BLaER1 (cell line): ENCODE data around the gene SHOC2.

Experiments used
- H3K27ac ChIP-seq: shearing (Covaris generic); formaldehyde crosslinking; 2 replicates; pipeline ENCODE4 v1.8.1; 2022
- H3K27me3 ChIP-seq: shearing (Covaris generic); formaldehyde crosslinking; 2 replicates; pipeline ENCODE4 v1.8.1; 2022
- H3K36me3 ChIP-seq: shearing (Covaris generic); formaldehyde crosslinking; 2 replicates; pipeline ENCODE4 v1.8.1; 2022
- H3K4me1 ChIP-seq: shearing (Covaris generic); formaldehyde crosslinking; 2 replicates; pipeline ENCODE4 v1.8.1; 2022
- H3K4me2 ChIP-seq: shearing (Covaris generic); formaldehyde crosslinking; 2 replicates; pipeline ENCODE4 v1.8.1; 2022
- H3K4me3 ChIP-seq: shearing (Covaris generic); formaldehyde crosslinking; 2 replicates; pipeline ENCODE4 v1.8.1; 2022
- H3K9ac ChIP-seq: shearing (Covaris generic); formaldehyde crosslinking; 2 replicates; pipeline ENCODE4 v1.8.1; 2022
- H3K9me3 ChIP-seq: shearing (Covaris generic); formaldehyde crosslinking; 2 replicates; pipeline ENCODE4 v1.8.1; 2022
- H4K20me1 ChIP-seq: shearing (Covaris generic); formaldehyde crosslinking; 2 replicates; pipeline ENCODE4 v1.8.1; 2022
- Cebpa-rat ChIP-seq: shearing (Covaris generic); IDR thresholded peaks from 2 replicates; pipeline ENCODE4 v1.8.1; 2022

The SHOC2 gene

GRCh38 chr10:111035542-111035941 is 116.1 kb downstream of the SHOC2 start:
- TF ChIP-seq Cebpa-rat, result no peak
- H3K27me3 ChIP-seq, result no peaks in the 10 kb centered on the region
- H3K4me1 ChIP-seq, result no peaks in the 10 kb centered on the region
- H3K27ac ChIP-seq, result no peak overlapping the region
- H3K4me3 ChIP-seq, result no peak overlapping the region
- H3K4me2 ChIP-seq, result no peak overlapping the region
- peaks cover 21% of the 10 kb centered on the region for H3K36me3 ChIP-seq
- peaks cover 53% of the 10 kb centered on the region for H3K9me3 ChIP-seq
- no peaks in the 10 kb centered on the region for H4K20me1 ChIP-seq
- H3K9ac ChIP-seq, result no peak overlapping the region

- no peak for TF ChIP-seq Cebpa-rat
- H4K20me1 ChIP-seq, result no peaks in the 10 kb centered on the region
- H3K4me2 ChIP-seq, result no peak overlapping the region
- peaks cover 7% of the 10 kb centered on the region for H3K36me3 ChIP-seq
- no peaks in the 10 kb centered on the region for H3K27me3 ChIP-seq
- no peaks in the 10 kb centered on the region for H3K4me1 ChIP-seq
- no peak overlapping the region for H3K4me3 ChIP-seq
- peaks cover 48% of the 10 kb centered on the region for H3K9me3 ChIP-seq
- no peak overlapping the region for H3K27ac ChIP-seq
- no peak overlapping the region for H3K9ac ChIP-seq
Observed at GRCh38 chr10:111037858-111038257, 118.5 kb downstream of the SHOC2 start.

DNA sequence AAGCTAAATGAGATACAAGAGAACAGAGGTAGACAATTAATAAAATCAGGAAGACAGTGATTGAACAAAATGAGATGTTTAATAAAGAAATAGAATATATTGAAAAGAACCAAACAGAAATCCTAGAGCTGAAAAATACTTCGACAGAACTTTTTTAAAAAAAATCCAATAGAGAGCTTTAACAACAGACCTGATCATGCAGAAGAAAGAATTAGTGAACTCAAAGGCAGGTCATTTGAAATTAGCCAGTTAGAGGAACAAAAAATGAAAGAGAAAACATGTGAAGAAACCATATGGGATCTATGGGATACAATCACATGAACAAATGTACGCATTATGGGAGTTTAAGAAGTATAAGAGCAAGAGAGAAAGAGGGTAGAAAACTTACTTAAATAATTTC is 120.1 kb downstream of the SHOC2 start:
- H3K27ac ChIP-seq, result no peak overlapping the region
- H3K27me3 ChIP-seq, result no peaks in the 10 kb centered on the region
- no peak overlapping the region for H3K4me3 ChIP-seq
- H3K9ac ChIP-seq, result no peak overlapping the region
- H3K36me3 ChIP-seq, result no peaks in the 10 kb centered on the region
- H3K4me1 ChIP-seq, result no peaks in the 10 kb centered on the region
- H3K4me2 ChIP-seq, result no peak overlapping the region
- no peak for TF ChIP-seq Cebpa-rat
- H4K20me1 ChIP-seq, result no peaks in the 10 kb centered on the region
- H3K9me3 ChIP-seq, result peaks cover 44% of the 10 kb centered on the region

- H4K20me1 ChIP-seq, result no peaks in the 10 kb centered on the region
- peaks cover 11% of the 10 kb centered on the region for H3K9me3 ChIP-seq
- H3K4me3 ChIP-seq, result no peak overlapping the region
- no peak overlapping the region for H3K9ac ChIP-seq
- no peak overlapping the region for H3K4me2 ChIP-seq
- no peaks in the 10 kb centered on the region for H3K4me1 ChIP-seq
- no peak for TF ChIP-seq Cebpa-rat
- H3K36me3 ChIP-seq, result no peaks in the 10 kb centered on the region
- H3K27ac ChIP-seq, result no peak overlapping the region
- no peaks in the 10 kb centered on the region for H3K27me3 ChIP-seq
Observed at GRCh38 chr10:111057006-111057405, 137.6 kb downstream of the SHOC2 start.
